GM12875 (cell line): ENCODE results near the gene IPO8.

Experiments used
- H3K4me3 ChIP-seq: one replicate; pipeline ENCODE4 v1.5.1; 2011; ENCODE audit warnings: low read depth, low read length, control low read depth
- TF ChIP-seq, protein P1 (sequence below): IDR thresholded peaks from 2 replicates; pipeline ENCODE4 v1.5.1; 2011; ENCODE audit warnings: low read depth, mild to moderate bottlenecking, control low read depth, inconsistent platforms, low read length, moderate library complexity, borderline replicate concordance; ENCODE audit not compliant: insufficient read depth

The IPO8 gene

DNA sequence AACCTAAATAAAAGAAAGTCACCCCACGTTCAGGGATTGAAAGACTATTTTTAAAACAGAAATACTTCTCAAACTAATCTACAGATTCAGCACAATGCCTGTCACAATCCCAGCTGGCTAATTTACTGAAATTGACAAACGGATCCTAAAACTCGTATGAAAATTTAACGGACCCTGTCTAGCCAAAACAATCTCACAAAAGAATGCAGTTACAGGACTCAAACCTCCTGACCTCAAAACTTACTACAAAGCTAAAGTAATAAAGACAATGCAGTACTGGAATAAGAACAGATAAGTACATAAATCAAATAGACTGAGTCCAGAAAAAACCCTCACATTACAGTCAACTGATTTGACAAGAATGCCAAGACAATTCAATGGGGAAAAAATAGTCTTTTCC, 48.8 kb downstream of the IPO8 start:
- TF ChIP-seq, protein P1, sequence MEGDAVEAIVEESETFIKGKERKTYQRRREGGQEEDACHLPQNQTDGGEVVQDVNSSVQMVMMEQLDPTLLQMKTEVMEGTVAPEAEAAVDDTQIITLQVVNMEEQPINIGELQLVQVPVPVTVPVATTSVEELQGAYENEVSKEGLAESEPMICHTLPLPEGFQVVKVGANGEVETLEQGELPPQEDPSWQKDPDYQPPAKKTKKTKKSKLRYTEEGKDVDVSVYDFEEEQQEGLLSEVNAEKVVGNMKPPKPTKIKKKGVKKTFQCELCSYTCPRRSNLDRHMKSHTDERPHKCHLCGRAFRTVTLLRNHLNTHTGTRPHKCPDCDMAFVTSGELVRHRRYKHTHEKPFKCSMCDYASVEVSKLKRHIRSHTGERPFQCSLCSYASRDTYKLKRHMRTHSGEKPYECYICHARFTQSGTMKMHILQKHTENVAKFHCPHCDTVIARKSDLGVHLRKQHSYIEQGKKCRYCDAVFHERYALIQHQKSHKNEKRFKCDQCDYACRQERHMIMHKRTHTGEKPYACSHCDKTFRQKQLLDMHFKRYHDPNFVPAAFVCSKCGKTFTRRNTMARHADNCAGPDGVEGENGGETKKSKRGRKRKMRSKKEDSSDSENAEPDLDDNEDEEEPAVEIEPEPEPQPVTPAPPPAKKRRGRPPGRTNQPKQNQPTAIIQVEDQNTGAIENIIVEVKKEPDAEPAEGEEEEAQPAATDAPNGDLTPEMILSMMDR, result no peak

DNA sequence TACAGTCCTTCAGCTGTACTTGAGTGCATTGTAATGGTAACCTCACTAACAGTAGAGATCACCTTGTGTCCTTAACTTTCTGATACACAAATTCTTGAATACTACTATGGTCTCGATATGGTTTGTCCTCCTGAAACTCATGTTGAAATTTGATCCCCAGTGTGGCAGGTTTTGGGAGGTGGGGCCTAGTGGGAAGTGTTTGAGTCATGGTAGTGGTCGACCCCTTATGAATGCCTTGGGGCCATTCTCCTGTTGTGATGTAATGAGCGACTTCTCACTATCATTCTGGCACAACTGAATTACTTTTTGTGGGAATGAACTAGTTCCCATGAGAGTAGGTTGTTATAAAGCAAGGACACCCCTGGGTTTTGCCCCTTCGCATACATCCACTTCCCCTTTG, 52.3 kb downstream of the IPO8 start:
- no peak overlapping the region for H3K4me3 ChIP-seq
- TF ChIP-seq, protein P1, result no peak

More for the DNA sequence above, 48.8 kb downstream of the IPO8 start:
- no peak overlapping the region for H3K4me3 ChIP-seq

DNA sequence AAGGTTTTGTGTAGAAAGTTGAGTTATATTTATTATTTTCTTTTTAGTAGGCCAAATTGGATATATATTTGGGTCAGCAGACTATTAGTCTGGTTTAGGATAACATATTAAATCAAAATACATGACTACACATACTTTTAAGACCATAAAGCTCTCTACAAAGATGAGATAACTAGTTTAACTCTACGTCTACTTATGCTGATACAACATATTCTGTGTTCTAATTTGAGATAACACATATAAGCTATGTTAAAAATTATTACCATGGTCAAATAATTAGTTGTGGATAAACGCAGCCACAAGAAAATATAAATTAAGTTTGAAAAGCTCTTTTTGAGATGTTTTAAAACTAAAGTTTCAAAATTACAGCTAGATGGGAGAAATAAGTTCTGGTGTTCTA, 55.3 kb downstream of the IPO8 start:
- H3K4me3 ChIP-seq, result no peak overlapping the region
- TF ChIP-seq, protein P1, result no peak

DNA sequence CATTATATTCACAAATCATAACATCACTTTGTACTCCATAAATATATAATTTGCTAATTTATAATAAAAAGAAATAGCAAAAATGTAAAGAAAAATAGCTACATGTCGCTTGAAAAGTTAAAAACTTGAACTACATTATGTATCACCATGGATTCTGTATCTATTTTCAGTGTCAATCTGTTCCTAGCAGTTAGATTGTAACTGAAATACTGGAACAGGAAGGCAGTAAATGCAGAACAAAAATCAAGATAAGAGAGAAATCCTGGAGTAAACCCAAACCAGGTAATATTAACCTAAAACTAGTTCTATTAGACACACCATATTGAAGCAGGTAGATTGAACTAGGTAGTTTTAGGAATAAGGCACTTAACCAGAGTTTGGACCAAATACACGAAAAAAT, 60.3 kb downstream of the IPO8 start:
- no peak overlapping the region for H3K4me3 ChIP-seq
- TF ChIP-seq, protein P1, result no peak

DNA sequence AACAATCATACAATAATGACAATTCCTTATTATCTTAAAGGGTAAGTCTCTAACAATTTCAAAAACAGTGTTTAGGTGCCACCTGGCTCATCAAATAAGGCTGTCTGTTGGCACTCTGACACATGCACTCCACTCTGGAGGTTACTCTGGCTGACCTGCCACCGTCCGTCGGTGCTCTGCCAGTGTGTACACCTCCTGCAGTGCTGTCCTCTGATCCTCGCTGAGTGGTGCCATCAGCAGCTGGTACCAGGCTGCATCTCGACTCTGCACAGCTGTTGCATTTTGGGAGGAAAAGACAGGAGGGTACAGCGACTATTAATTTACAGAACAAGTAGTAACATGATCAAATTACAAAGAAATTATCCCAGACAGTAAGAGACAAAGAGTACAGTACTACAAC, 63.9 kb downstream of the IPO8 start:
- TF ChIP-seq, protein P1, result no peak
- no peak overlapping the region for H3K4me3 ChIP-seq

DNA sequence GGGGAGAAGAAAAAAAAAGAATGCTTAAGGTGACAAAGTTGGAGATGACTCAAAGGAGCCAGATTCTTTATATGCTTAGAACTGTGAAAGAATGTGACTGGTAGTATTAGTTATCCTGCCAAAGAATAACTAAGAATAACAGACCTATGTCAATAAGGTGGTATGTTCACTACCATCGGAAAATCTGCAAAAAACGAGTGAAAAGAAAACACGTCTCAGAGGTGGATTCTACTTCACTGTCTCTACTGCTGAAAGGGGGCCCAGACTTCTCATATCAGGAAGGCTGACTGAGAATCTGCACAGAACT, 64.7 kb downstream of the IPO8 start:
- H3K4me3 ChIP-seq, result no peak overlapping the region
- TF ChIP-seq, protein P1, result no peak

DNA sequence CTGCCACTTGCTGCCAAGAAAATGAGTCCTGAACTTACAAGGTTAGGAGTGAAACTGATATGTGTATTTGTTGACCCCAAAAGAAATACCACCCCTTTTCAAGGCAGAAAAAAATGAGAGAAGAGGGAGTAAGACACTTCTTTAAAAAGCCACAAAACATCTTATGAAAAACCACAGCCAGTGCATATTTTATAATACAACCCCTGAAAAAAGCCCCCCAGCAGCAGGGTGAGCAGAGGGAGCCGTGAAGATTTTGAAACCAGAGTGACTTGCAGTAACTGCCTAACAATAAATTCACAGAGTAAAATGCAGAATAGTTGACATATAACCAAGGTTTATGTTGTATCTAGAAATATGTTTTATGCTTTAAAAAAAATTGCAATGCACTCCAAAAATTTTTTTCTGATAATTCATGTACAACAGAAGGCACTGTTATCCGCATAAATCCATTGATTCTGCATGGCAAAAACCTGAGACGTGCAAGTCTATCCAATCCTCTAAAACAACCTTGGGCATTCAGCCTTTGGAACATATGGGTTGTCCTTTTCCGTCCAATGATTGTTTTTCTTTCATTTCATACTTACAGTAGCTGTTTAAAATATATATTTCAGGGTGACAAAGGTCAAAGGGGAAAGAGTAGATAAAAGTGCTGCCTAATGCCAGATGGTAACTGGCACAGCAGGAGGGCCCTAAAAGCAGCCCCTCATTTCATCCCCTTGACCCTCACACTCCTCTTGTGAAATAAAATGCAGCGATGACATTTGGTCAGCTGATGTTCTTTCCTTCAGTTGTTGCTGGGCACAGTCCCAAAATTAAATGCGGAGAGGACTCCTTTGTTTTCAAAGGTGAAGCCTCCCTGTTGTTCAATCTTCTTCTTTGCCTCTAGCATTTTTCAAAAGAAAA, 65.3 kb downstream of the IPO8 start:
- TF ChIP-seq, protein P1, result no peak
- no peak overlapping the region for H3K4me3 ChIP-seq
